SK-N-SH (cell line): Measurements from ENCODE around the gene CNTN4. TPM values are rescaled to one million over a fixed set of nuclear protein-coding genes. Genes with fewer than 3 reads are reported as not detected.

ENCODE experiments used
- CTCF ChIA-PET: fragments of 300-600, 350-600 bp; formaldehyde crosslinking; extraction: SDS; loops from one replicate; lab custom pipeline; 2021; lab: Yijun Ruan, JAX
- POLR2A ChIA-PET: fragments of 350-600 bp; sonication (Branson Sonifier 250); formaldehyde crosslinking; extraction: SDS; loops from one replicate; lab custom pipeline; 2020; ENCODE audit warnings: antibody characterized with exemption, inconsistent platforms; lab: Yijun Ruan, JAX
- DNase-seq: peaks from one replicate; pipeline ENCODE4 v3.0.0; 2012
- H2AFZ ChIP-seq: fragments of 200-600 bp; sonication (generic); 2 replicates; pipeline ENCODE4 v1.8.1; 2016; ENCODE audit warnings: antibody characterized with exemption, mild to moderate bottlenecking, low read depth
- H3F3A ChIP-seq: fragments of 200-600 bp; sonication (generic); replicated peaks from 2 replicates; pipeline ENCODE3; 2016; ENCODE audit warnings: antibody characterized with exemption, mild to moderate bottlenecking; ENCODE audit not compliant: insufficient read depth
- H3K27ac ChIP-seq, 2 experiments: fragments of 200-500 bp in 1 of 2; fragments of 200-600 bp in 1 of 2; sonication (Bioruptor generic) in 1 of 2; sonication (generic), shearing (Covaris generic) in 1 of 2; 2 replicates each; pipeline versions ENCODE4 v1.5.1 to v1.6.1; 2014 to 2016; ENCODE audit warnings: low read depth in 2 of 2, inconsistent platforms in 1 of 2, low read length in 1 of 2, mild to moderate bottlenecking in 1 of 2, mixed read lengths in 1 of 2
- H3K27me3 ChIP-seq: fragments of 200-600 bp; sonication (generic), shearing (Covaris generic); 2 replicates; pipeline ENCODE4 v1.6.1; 2016; ENCODE audit warnings: mixed run types; ENCODE audit not compliant: insufficient read depth
- H3K36me3 ChIP-seq, 2 experiments: fragments of 200-500 bp in 1 of 2; fragments of 200-600 bp in 1 of 2; sonication (Bioruptor generic) in 1 of 2; sonication (generic) in 1 of 2; replicated peaks in 1 of 2; 2 replicates each; pipeline versions ENCODE3 to v1.5.1; 2014 to 2016; ENCODE audit warnings: low read length in 1 of 2, mild to moderate bottlenecking in 1 of 2; ENCODE audit not compliant: insufficient read depth in 2 of 2, control insufficient read depth in 1 of 2
- H3K4me1 ChIP-seq, 2 experiments: fragments of 200-500 bp in 1 of 2; fragments of 200-600 bp in 1 of 2; sonication (Bioruptor generic) in 1 of 2; sonication (generic), shearing (Covaris generic) in 1 of 2; 2 replicates each; pipeline versions ENCODE4 v1.5.1 to v1.6.1; 2014 to 2016; ENCODE audit warnings: low read depth in 1 of 2, low read length in 1 of 2, mixed run types in 1 of 2; ENCODE audit not compliant: insufficient read depth in 2 of 2, control insufficient read depth in 1 of 2
- H3K4me2 ChIP-seq: fragments of 200-600 bp; sonication (generic), shearing (Covaris generic); 2 replicates; pipeline ENCODE4 v1.6.1; 2017; ENCODE audit warnings: mixed run types
- H3K4me3 ChIP-seq, 2 experiments: fragments of 200-500 bp in 1 of 2; fragments of 200-600 bp in 1 of 2; sonication (Bioruptor generic) in 1 of 2; sonication (generic), shearing (Covaris generic) in 1 of 2; 2 replicates each; pipeline versions ENCODE4 v1.5.1 to v1.8.1; 2014 to 2016; ENCODE audit warnings: low read depth in 2 of 2, inconsistent platforms in 1 of 2, low read length in 1 of 2, mild to moderate bottlenecking in 1 of 2, mixed read lengths in 1 of 2, moderate library complexity in 1 of 2
- H3K79me2 ChIP-seq: fragments of 200-600 bp; sonication (generic); 2 replicates; pipeline ENCODE4 v1.8.1; 2017; ENCODE audit warnings: mild to moderate bottlenecking; ENCODE audit not compliant: insufficient read depth
- H3K9ac ChIP-seq: fragments of 200-600 bp; sonication (generic); 2 replicates; pipeline ENCODE4 v1.6.1; 2017; ENCODE audit warnings: mixed run types
- H3K9me2 ChIP-seq: fragments of 200-600 bp; sonication (generic); 2 replicates; pipeline ENCODE4 v1.6.1; 2017; ENCODE audit warnings: mixed run types
- H3K9me3 ChIP-seq: fragments of 200-600 bp; sonication (generic); 2 replicates; pipeline ENCODE4 v1.6.1; 2017; ENCODE audit warnings: mixed run types, mild to moderate bottlenecking, moderate library complexity
- H4K20me1 ChIP-seq: fragments of 200-600 bp; sonication (generic); 2 replicates; pipeline ENCODE4 v1.6.1; 2017; ENCODE audit warnings: mild to moderate bottlenecking, mixed run types; ENCODE audit not compliant: insufficient read depth
- ELF1 ChIP-seq: IDR thresholded peaks from 2 replicates; pipeline ENCODE4 v1.4.0; 2012
- EP300 ChIP-seq, 2 experiments: IDR thresholded peaks; 2 replicates each; pipeline versions ENCODE4 v1.4.0 to v1.6.1; 2012; ENCODE audit warnings: borderline replicate concordance in 1 of 2, low read depth in 1 of 2, low read length in 1 of 2
- FOSL2 ChIP-seq: IDR thresholded peaks from 2 replicates; pipeline ENCODE4 v1.4.0; 2012; ENCODE audit warnings: low read depth, mild to moderate bottlenecking, moderate library complexity, borderline replicate concordance
- FOXM1 ChIP-seq: IDR thresholded peaks from 2 replicates; pipeline ENCODE4 v1.4.0; 2012; ENCODE audit warnings: low read depth, mild to moderate bottlenecking
- MXI1 ChIP-seq: IDR thresholded peaks from 2 replicates; pipeline ENCODE4 v1.6.1; 2012; ENCODE audit warnings: mild to moderate bottlenecking, low read depth, low read length, improper control_type of control experiment
- NFIC ChIP-seq: IDR thresholded peaks from 2 replicates; pipeline ENCODE4 v1.4.0; 2012; ENCODE audit warnings: borderline replicate concordance
- RAD21 ChIP-seq: IDR thresholded peaks from 2 replicates; pipeline ENCODE4 v1.6.1; 2012; ENCODE audit warnings: mild to moderate bottlenecking, low read length
- RCOR1 ChIP-seq: fragments of 150-350 bp; IDR thresholded peaks from 2 replicates; pipeline ENCODE4 v1.6.1; 2017; ENCODE audit warnings: antibody characterized with exemption, low read length
- REST ChIP-seq: IDR thresholded peaks from 2 replicates; pipeline ENCODE4 v1.6.1; 2012; ENCODE audit warnings: mild to moderate bottlenecking, low read depth, low read length, moderate library complexity
- RFX5 ChIP-seq: IDR thresholded peaks from 2 replicates; pipeline ENCODE4 v1.6.1; 2012; ENCODE audit warnings: mild to moderate bottlenecking, improper control_type of control experiment, low read length
- RXRA ChIP-seq: IDR thresholded peaks from 2 replicates; pipeline ENCODE4 v1.4.0; 2012; ENCODE audit warnings: low read depth, mild to moderate bottlenecking, borderline replicate concordance
- SMC3 ChIP-seq: IDR thresholded peaks from 2 replicates; pipeline ENCODE4 v1.6.1; 2012; ENCODE audit warnings: low read depth, low read length, improper control_type of control experiment
- WGBS: methylation state at CpG from one replicate; pipeline ENCODE4 v1.1.6; 2017; ENCODE audit warnings: low lambda C conversion rate; 5-methylcytosine and 5-hydroxymethylcytosine counted together
- polyA plus RNA-seq, 3 experiments: library from polyadenylated mRNA; depleted of rRNA; stranded (reverse); fragments of >200 nt; gene quantifications; 2 replicates each; pipeline ENCODE4 v1.2.3, GENCODE V29; 2012
- TF ChIP-seq, protein P1 (sequence below): fragments of 200-600 bp; sonication (generic); IDR thresholded peaks from 2 replicates; pipeline ENCODE4 v1.6.1; 2017; ENCODE audit warnings: antibody characterized with exemption, mild to moderate bottlenecking, moderate library complexity

The CNTN4 gene
- polyA plus RNA-seq, 1 of the 3 experiments (the other 2 are of a cell fraction): 0.12 TPM

GRCh38 chr3:2568156-2568555 is 469.5 kb downstream of the CNTN4 start:
- ChIA-PET POLR2A (no interaction called here), CTCF (interaction anchor here (2.8 kb wide), 1 partner anchor 13 kb away, joined by 12 read pairs; no protein-coding TSS in a partner anchor)
- Histone ChIP-seq H3F3A (no peaks in the 10 kb centered on the region), H3K4me2 (no peak overlapping the region), H3K4me1 (no peaks in the 10 kb centered on the region; a peak in 1 of 4 replicates), H3K79me2 (no peaks in the 10 kb centered on the region), H3K4me3 (no peak overlapping the region), H3K27me3 (no peaks in the 10 kb centered on the region), H3K9me2 (no peaks in the 10 kb centered on the region), H2AFZ (no peak overlapping the region), H3K9ac (no peak overlapping the region), H4K20me1 (no peaks in the 10 kb centered on the region), H3K9me3 (no peaks in the 10 kb centered on the region), H3K36me3 (no peaks in the 10 kb centered on the region), H3K27ac (no peak overlapping the region)
- no peak for TF ChIP-seq EP300 (IDR thresholded peaks at IDR 0.05; ENCODE audit: borderline replicate concordance in 1 of 2, low read depth in 1 of 2, low read length in 1 of 2)
- 25% methylated on average over 2 of the region's 2 CpGs for WGBS
- no peak for DNase-seq

DNA sequence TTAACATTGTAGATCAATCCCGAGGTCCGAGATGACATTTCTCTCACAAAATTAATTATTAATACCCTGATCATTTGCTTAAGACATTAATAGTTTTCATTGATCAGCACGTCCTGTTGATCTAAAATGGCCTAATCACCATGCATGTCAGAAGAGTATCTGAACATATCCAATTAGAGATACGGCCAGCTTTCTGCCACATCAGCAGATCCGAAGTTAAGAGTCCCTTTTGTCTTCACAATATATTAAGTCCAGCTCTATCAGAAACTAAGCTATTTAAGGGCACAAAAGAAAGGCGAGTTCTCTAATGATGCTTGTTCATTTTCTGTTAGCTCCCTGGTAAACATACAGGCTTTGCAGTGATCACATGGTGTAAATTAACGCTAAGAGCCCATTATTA is 470.3 kb downstream of the CNTN4 start:
- no peaks in the 10 kb centered on the region for H3F3A ChIP-seq

More for the DNA sequence above, 470.3 kb downstream of the CNTN4 start:
- Histone ChIP-seq H3K4me3 (no peak overlapping the region), H2AFZ (no peak overlapping the region), H3K9me2 (no peaks in the 10 kb centered on the region), H3K36me3 (no peaks in the 10 kb centered on the region), H3K27me3 (no peaks in the 10 kb centered on the region), H3K9me3 (no peaks in the 10 kb centered on the region), H3K79me2 (no peaks in the 10 kb centered on the region), H3K27ac (no peak overlapping the region), H3K4me1 (no peaks in the 10 kb centered on the region; a peak in 1 of 4 replicates), H3K4me2 (no peak overlapping the region), H4K20me1 (no peaks in the 10 kb centered on the region), H3K9ac (no peak overlapping the region)
- no peak for TF ChIP-seq ELF1
- no peak for TF ChIP-seq REST
- TF ChIP-seq, protein P1, sequence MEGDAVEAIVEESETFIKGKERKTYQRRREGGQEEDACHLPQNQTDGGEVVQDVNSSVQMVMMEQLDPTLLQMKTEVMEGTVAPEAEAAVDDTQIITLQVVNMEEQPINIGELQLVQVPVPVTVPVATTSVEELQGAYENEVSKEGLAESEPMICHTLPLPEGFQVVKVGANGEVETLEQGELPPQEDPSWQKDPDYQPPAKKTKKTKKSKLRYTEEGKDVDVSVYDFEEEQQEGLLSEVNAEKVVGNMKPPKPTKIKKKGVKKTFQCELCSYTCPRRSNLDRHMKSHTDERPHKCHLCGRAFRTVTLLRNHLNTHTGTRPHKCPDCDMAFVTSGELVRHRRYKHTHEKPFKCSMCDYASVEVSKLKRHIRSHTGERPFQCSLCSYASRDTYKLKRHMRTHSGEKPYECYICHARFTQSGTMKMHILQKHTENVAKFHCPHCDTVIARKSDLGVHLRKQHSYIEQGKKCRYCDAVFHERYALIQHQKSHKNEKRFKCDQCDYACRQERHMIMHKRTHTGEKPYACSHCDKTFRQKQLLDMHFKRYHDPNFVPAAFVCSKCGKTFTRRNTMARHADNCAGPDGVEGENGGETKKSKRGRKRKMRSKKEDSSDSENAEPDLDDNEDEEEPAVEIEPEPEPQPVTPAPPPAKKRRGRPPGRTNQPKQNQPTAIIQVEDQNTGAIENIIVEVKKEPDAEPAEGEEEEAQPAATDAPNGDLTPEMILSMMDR: no peak
- no peak for TF ChIP-seq RFX5
- TF ChIP-seq RXRA: no peak
- TF ChIP-seq RAD21: no peak
- no peak for TF ChIP-seq FOXM1
- no peak for TF ChIP-seq SMC3
- TF ChIP-seq RCOR1: no peak
- no peak for TF ChIP-seq NFIC
- no peak for TF ChIP-seq FOSL2
- TF ChIP-seq MXI1: no peak
- DNase-seq: no peak
- WGBS: 34% methylated on average over 7 of the region's 7 CpGs
- ChIA-PET CTCF (interaction anchor here (1.0 to 2.8 kb wide), 2 partner anchors 14 to 25 kb away, joined by 3 to 12 read pairs; no protein-coding TSS in a partner anchor), POLR2A (no interaction called here)
